GM12892 (cell line): ENCODE results near the gene ATP13A3.

Experiments
- POLR2A ChIP-seq: IDR thresholded peaks from 2 replicates; pipeline ENCODE4 v1.6.1; 2011; ENCODE audit warnings: low read depth, low read length, control low read depth
- POLR2AphosphoS5 ChIP-seq: IDR thresholded peaks from 2 replicates; pipeline ENCODE4 v1.6.1; 2011; ENCODE audit warnings: low read depth, low read length, control low read depth

- TF ChIP-seq POLR2AphosphoS5 (no peak), POLR2A (no peak)
Measured at GRCh38 chr3:194521510-194522260, 34.9 kb upstream of the ATP13A3 start.
